Activated naive CD4-positive, alpha-beta T cell treated with anti-CD3 and anti-CD28 coated beads, Interleukin-2, amount 10 ng/mL, durations not matched to agents 7 days and 5 days (primary cell): ENCODE results near the gene HSF2BP.
A peak's percentile ranks its signal among the peaks of the same experiment; 100 is the strongest.

Source experiments
- CTCF ChIA-PET: fragments of 350-600 bp; sonication (Branson Sonifier 250); formaldehyde crosslinking; loops from one replicate; lab custom pipeline; 2021; ENCODE audit warnings: antibody characterized with exemption; lab: Charles Lee
- DNase-seq: peaks from one replicate; pipeline ENCODE4 v3.0.0-alpha.2; 2020
- H3K27ac Mint-ChIP-seq: one replicate; pipeline ENCODE4 v1.8.0; 2021; ENCODE audit warnings: mild to moderate bottlenecking, moderate library complexity, mixed read lengths
- H3K27me3 Mint-ChIP-seq: one replicate; pipeline ENCODE4 v1.8.0; 2021; ENCODE audit warnings: mild to moderate bottlenecking, mixed read lengths
- H3K36me3 Mint-ChIP-seq: one replicate; pipeline ENCODE4 v1.8.0; 2021; ENCODE audit warnings: mixed read lengths
- H3K4me1 Mint-ChIP-seq: one replicate; pipeline ENCODE4 v1.8.0; 2021; ENCODE audit warnings: mixed read lengths
- H3K4me3 Mint-ChIP-seq: one replicate; pipeline ENCODE4 v1.8.0; 2021; ENCODE audit warnings: mild to moderate bottlenecking, moderate library complexity, mixed read lengths
- H3K9me3 Mint-ChIP-seq: one replicate; pipeline ENCODE4 v1.8.0; 2021; ENCODE audit warnings: mixed read lengths

HSF2BP gene

GRCh38 chr21:43609501-43610340 is 49.6 kb downstream of the HSF2BP start:
- H3K27ac Mint-ChIP-seq: no peak overlapping the region
- H3K36me3 Mint-ChIP-seq: no peaks in the 10 kb centered on the region
- peaks cover 9% of the 10 kb centered on the region for H3K4me1 Mint-ChIP-seq
- no peaks in the 10 kb centered on the region for H3K9me3 Mint-ChIP-seq
- H3K27me3 Mint-ChIP-seq: peaks cover 4% of the 10 kb centered on the region
- no peak overlapping the region for H3K4me3 Mint-ChIP-seq
- no peak for DNase-seq
- CTCF ChIA-PET: no interaction called here

DNA sequence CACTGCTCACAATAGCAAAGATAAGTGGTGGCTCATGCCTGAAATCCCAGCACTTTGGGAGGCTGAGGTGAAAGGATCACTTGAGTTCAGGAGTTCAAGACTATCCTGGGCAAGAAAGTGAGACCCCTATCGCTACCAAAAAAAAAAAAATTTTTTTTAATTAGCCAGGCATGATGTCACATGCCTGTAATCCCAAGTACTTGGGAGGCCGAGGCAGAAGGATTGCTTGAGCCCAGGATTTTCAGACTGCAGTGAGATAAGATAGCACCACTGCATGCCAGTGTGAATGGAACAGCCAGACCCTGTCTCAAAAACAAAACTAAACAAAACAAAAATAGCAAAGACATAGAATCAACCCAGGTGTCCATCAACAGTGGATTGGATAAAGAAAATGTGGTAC is 50.6 kb downstream of the HSF2BP start:
- peaks cover 6% of the 10 kb centered on the region for H3K4me1 Mint-ChIP-seq
- no peak overlapping the region for H3K4me3 Mint-ChIP-seq
- no peaks in the 10 kb centered on the region for H3K9me3 Mint-ChIP-seq
- peaks cover 4% of the 10 kb centered on the region for H3K27me3 Mint-ChIP-seq
- no peak overlapping the region for H3K27ac Mint-ChIP-seq
- H3K36me3 Mint-ChIP-seq: no peaks in the 10 kb centered on the region
- no peak for DNase-seq
- CTCF ChIA-PET: no interaction called here

DNA sequence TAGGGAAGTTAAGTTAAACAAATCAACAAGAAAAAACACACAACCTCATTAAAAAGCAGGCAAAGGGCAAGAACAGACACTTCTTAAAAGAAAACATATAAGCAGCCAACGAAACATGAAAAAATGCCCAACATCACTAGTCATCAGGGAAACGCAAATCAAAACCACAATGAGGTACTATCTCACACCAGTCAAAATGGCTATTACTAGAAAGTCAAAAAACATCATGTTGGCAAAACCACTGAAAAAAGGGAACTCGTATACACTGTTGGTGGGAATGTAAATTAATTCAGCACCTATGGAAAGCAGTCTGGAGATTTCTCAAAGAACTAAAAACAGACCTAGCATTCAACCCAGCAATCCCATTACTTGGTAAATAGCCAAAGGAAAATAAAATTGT is 51.1 kb downstream of the HSF2BP start:
- CTCF ChIA-PET: no interaction called here
- Mint-ChIP-seq H3K4me3 (no peak overlapping the region), H3K36me3 (no peaks in the 10 kb centered on the region), H3K4me1 (peaks cover 5% of the 10 kb centered on the region), H3K27me3 (peaks cover 4% of the 10 kb centered on the region), H3K9me3 (no peaks in the 10 kb centered on the region), H3K27ac (no peak overlapping the region)
- DNase-seq: no peak

- Mint-ChIP-seq H3K4me1 (peaks cover 19% of the 10 kb centered on the region), H3K36me3 (no peaks in the 10 kb centered on the region), H3K27me3 (peaks cover 10% of the 10 kb centered on the region), H3K4me3 (no peak overlapping the region), H3K9me3 (no peaks in the 10 kb centered on the region), H3K27ac (no peak overlapping the region)
- DNase-seq: no peak
- CTCF ChIA-PET: no interaction called here
Observed at GRCh38 chr21:43605320-43606215, 53.7 kb downstream of the HSF2BP start.

DNA sequence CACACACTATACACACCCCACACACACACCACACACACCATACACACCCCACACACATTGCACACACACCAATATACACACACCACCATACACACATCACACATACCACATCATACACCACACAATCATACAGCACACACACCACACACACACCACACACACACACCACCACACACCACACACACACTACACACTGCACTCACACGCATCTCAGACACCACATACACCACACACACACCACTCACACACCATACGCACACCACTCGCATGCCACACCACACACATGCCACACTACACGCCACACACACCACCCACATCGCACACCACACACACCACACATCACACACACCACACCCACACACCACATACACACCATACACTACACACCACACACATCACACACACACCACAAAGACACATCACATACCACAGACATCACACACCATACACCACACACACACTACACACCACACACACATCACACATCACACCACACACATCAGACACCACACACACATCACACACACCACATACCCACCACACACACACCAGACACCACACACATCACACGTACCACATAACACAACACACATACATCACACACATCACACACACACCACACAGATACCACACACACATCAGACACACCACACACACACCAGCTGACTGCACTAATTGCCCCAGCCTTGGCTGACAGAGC is 54.6 kb downstream of the HSF2BP start:
- peaks cover 10% of the 10 kb centered on the region for H3K27me3 Mint-ChIP-seq
- peaks cover 22% of the 10 kb centered on the region for H3K4me1 Mint-ChIP-seq
- CTCF ChIA-PET: no interaction called here
- no peak for DNase-seq
- H3K36me3 Mint-ChIP-seq: no peaks in the 10 kb centered on the region
- no peaks in the 10 kb centered on the region for H3K9me3 Mint-ChIP-seq
- no peak overlapping the region for H3K27ac Mint-ChIP-seq
- no peak overlapping the region for H3K4me3 Mint-ChIP-seq

DNA sequence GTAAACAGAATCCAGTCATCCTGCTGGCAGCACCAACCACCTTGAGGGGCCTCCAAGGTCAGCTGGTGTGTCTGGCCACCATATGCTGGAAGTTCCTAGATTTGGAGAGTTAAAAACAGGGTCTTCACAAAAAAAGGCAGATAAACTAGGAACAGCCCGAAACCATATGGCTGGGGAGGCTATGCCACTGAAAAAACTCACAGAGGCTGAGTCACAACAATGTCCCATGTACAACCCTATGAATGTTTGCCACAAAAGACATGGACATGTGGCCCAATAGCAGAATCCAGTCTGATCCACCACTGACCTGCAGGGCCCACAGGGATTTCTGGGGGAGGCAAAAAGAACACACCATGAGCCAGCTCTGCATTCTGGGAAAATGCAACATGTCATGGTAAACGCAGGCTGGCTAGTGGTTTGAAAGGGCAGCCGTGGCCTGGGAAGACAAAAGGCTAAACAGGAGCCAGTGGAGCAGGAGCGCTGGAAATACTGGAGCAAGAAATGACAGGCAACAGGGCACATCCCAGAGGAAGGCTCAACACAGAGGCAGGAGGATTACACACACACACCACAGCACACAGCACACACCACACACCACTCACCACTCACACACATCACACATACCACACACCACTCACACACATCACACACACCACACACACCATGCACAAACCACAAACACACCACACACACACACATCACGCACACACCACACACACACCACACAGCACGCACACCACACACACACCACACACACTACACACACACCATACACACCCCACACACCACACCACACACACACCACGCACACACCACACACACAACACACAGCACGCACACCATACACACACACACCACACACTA is 55.4 kb downstream of the HSF2BP start:
- Mint-ChIP-seq H3K36me3 (no peaks in the 10 kb centered on the region), H3K27me3 (peaks cover 6% of the 10 kb centered on the region), H3K4me3 (no peak overlapping the region), H3K27ac (no peak overlapping the region), H3K4me1 (peaks cover 22% of the 10 kb centered on the region), H3K9me3 (no peaks in the 10 kb centered on the region)
- CTCF ChIA-PET: no interaction called here
- no peak for DNase-seq

DNA sequence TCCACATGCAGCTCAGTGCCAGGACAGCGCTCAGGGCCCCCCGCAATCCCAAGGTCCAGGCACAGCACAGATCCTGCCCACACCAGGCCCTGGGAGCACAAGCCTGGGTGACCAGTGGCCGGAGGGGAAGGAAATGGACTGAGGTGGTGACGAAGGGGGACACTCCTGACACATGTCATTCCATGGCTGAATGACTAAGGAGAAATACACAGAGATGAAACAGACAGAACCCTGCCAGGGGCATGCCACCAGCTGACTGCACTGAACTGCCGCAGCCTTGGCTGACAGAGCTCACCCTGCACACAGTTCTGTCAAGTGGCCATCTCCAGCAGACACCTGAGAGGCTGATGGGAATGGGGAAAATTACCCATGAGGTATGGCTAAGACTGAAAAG is 56.1 kb downstream of the HSF2BP start:
- Mint-ChIP-seq H3K27ac (no peak overlapping the region), H3K9me3 (no peaks in the 10 kb centered on the region), H3K27me3 (peaks cover 6% of the 10 kb centered on the region), H3K4me1 (peaks cover 22% of the 10 kb centered on the region), H3K36me3 (no peaks in the 10 kb centered on the region), H3K4me3 (no peak overlapping the region)
- DNase-seq: no peak
- CTCF ChIA-PET: interaction anchor here (1.1 kb wide), 1 partner anchor 22 kb away, joined by 3 read pairs; no protein-coding TSS in a partner anchor

DNA sequence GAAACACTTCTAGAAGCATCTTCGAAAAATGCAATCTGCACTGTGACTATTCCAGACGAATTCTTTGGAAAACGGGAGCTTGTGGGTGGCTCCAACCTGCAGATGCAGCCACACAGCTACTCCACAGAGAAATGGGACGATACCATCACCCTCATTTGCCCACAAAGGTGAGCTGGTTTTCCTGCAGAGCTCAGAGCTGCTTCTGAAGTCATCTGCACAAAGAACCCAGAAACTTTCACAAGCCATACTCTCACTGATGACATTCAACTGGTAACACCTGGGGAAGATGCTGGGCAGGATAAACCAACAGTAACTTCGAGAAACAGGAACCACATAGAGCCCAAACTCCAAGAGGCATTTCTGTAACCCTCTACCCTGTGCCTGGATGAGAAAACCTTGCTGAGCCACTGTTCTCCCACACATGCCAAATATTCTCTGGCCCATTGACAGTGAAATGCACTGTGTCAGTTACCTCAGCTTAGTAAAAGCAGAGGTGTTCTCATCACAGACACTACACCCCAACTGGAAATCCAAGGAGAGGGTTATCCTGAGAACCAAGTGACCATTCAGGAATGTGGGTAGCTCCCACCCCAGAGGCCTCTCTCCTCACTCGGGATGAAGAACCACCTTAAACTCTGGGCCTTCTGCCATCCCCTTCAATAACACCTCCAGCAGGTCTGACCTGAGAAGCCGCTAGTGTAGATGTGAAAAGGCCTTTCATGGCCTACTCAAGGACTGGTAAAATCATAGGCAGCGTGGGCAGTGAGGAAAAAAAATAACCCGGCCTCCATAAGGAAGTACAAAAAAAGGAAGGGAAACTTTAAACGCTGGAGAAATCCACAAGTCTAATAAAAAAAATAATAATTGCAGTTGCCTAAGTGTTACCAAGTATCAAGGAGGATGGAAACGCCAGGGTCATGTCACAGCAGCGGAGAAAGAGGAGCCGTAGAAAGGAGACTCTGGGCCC is 56.7 kb downstream of the HSF2BP start:
- no peaks in the 10 kb centered on the region for H3K9me3 Mint-ChIP-seq
- H3K4me1 Mint-ChIP-seq: peaks cover 22% of the 10 kb centered on the region
- H3K4me3 Mint-ChIP-seq: no peak overlapping the region
- no peaks in the 10 kb centered on the region for H3K36me3 Mint-ChIP-seq
- H3K27me3 Mint-ChIP-seq: peaks cover 8% of the 10 kb centered on the region
- peak overlapping the region; percentile 3 for H3K27ac Mint-ChIP-seq
- CTCF ChIA-PET: interaction anchor here (1.1 kb wide), 1 partner anchor 21 kb away, joined by 3 read pairs; no protein-coding TSS in a partner anchor
- DNase-seq: no peak

- CTCF ChIA-PET: no interaction called here
- no peaks in the 10 kb centered on the region for H3K36me3 Mint-ChIP-seq
- H3K9me3 Mint-ChIP-seq: no peaks in the 10 kb centered on the region
- no peak overlapping the region for H3K27ac Mint-ChIP-seq
- DNase-seq: no peak
- peaks cover 22% of the 10 kb centered on the region for H3K4me1 Mint-ChIP-seq
- H3K4me3 Mint-ChIP-seq: no peak overlapping the region
- peaks cover 15% of the 10 kb centered on the region for H3K27me3 Mint-ChIP-seq
Observed at GRCh38 chr21:43600642-43601402, 58.5 kb downstream of the HSF2BP start.

DNA sequence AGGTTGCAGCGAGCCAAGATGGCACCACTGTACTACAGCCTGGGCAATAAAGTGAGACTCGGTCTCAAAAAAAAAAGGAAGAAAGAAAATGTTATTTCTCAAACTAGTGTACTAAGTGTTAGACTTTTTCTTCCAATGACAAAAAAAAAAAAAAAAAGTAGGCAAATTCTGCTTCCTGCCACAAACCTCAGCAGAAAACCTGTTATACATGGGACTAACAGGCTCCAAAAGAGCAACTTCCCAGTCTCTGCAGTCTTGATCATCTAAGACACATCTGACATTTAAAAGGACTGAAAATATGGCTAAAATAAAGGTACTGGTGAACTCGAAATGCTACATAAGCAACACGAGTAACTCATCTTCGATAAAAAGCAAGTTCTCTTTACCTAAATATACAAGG is 59.6 kb downstream of the HSF2BP start:
- no peak overlapping the region for H3K27ac Mint-ChIP-seq
- no peak for DNase-seq
- H3K27me3 Mint-ChIP-seq: peaks cover 21% of the 10 kb centered on the region
- peaks cover 22% of the 10 kb centered on the region for H3K4me1 Mint-ChIP-seq
- CTCF ChIA-PET: no interaction called here
- no peaks in the 10 kb centered on the region for H3K9me3 Mint-ChIP-seq
- H3K4me3 Mint-ChIP-seq: no peak overlapping the region
- no peaks in the 10 kb centered on the region for H3K36me3 Mint-ChIP-seq

DNA sequence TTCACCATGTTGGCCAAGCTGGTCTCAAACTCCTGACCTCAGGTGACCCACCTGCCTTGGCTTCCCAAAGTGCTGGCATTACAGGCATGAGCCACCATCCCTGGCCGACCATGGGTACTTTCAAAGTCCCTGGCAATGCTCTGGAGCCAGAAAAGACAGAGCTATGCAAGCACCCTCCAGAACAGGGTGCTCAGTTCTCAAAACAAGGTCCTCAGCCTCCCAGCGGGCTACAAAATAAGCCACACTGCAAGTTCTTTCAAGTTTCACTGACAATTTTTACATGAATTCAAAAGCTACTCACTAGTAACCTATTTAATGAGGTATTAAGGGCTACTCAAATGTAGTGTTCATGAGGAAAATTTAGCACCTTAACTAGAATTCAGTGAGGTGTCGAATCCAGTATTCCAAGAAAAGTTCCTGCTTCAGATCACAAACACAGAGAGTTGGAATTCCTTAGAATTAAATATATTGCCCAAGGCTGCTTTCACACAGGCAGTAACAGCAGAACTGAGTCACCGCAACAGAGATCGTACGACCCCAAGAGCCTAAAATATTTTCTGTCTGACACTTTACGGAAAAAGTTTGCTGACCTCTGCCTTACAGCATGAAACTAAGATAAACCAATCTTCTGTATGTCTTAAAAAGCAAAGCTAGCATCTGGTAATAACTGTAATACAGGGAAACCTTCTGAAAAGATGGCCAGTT is 60.7 kb downstream of the HSF2BP start:
- no peaks in the 10 kb centered on the region for H3K9me3 Mint-ChIP-seq
- no peak overlapping the region for H3K27ac Mint-ChIP-seq
- no peaks in the 10 kb centered on the region for H3K36me3 Mint-ChIP-seq
- CTCF ChIA-PET: no interaction called here
- H3K4me1 Mint-ChIP-seq: peaks cover 22% of the 10 kb centered on the region
- no peak overlapping the region for H3K4me3 Mint-ChIP-seq
- no peak for DNase-seq
- H3K27me3 Mint-ChIP-seq: peaks cover 32% of the 10 kb centered on the region
